ENCODE results near the gene CAPN12.

CAPN12 gene

GRCh38 chr19:38709671-38710415 is 34.4 kb downstream of the CAPN12 start:
- no peak for DNase-seq

GRCh38 chr19:38709119-38709518 is 35.2 kb downstream of the CAPN12 start:
- DNase-seq, result no peak

DNA sequence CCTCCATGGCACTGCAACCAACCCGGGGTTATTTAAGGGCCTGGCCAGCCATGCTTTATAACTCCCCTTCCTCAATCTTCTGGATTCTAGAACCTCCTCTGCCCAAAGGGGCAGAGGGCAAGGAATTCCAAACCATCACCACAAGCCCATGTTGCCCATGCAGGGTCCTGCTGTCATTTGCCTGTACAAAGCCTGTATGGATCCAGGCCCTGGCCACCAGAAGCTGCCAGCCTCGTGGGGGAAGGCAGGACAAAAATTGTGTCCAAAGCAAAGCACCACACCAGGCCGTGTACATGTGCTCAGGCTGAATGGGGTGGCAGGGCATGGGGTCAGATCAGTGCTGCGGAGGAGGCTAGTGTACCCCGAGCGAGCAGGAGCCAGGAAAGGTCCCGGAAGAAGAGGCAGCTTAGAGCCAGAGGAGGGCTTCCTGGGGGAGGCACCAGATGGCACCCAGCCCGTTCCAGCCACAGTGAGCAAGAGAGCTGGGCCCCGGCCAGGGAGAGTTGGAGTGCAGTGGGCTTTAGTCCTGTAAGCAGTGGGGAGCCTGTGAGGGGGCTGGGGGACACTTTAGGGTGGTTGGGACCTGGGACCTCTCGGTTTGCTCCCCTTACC is 35.8 kb downstream of the CAPN12 start:
- no peak for DNase-seq

GRCh38 chr19:38707512-38708114 is 36.7 kb downstream of the CAPN12 start:
- no peak for DNase-seq

DNA sequence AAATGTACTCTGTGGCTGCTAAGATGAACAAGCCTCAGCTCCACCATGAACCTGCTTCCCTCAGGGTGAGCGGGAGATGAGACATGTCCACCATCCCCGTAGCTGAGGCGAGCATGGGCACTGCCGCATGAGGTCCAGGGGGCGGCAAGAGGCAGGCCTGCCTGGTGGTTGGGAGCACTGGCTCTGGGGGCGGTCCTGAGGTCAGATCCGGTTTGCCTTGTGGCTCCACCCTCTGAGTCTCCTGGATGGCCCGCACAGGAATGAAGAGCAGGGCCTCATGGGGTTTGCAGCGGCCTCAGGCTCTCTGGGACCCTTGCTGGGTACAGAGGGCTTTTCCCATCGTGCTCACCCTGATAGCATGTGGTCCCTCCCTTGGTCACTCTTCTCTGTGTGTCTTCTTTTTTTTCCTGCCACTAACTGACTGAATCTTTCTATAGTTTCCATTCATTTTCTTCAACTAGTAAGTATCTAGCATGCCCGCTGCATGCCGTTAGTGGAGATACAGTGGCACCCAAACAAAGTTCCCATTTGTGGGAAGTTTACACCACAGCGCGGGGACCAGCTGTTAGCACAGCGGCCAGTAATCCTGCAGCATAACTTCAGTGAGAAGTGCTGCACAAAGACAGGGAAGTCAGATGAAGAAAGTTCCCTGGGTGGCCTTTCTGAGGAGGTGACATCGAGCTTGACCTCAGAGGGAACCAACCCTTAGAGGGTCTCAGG is 37.3 kb downstream of the CAPN12 start:
- DNase-seq, result no peak

- DNase-seq, result no peak
Measured at GRCh38 chr19:38705197-38706019, 38.9 kb downstream of the CAPN12 start.

DNA sequence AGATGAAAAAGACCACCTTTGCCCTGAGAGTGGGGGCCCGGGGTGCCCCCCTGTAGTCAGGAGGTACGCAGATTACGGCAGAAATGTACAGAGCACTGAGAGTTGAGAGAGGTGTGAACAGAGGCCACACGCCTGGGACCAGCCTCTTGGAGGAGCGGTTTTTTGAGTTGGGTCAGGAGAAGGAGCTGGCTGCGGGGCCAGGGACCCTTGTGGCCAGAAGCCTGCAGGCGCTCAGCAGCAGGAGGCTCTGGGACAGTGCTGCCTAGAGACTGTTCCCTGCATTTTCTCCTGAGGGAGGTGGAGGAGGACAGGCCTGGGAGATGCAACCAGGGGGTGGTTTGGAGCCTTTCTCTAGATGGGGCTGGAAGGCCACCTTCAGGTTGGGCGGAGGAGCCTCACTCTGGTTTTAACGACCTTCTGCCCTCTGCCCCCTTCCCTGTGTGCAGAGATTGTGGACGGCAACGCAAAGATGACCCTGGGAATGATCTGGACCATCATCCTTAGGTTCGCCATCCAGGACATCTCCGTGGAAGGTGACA is 39.7 kb downstream of the CAPN12 start:
- no peak for DNase-seq

GRCh38 chr19:38703509-38703908 is 40.8 kb downstream of the CAPN12 start:
- DNase-seq, result no peak

GRCh38 chr19:38702278-38702677 is 42.0 kb downstream of the CAPN12 start:
- no peak for DNase-seq

GRCh38 chr19:38701455-38702063 is 42.7 kb downstream of the CAPN12 start:
- DNase-seq, result no peak

DNA sequence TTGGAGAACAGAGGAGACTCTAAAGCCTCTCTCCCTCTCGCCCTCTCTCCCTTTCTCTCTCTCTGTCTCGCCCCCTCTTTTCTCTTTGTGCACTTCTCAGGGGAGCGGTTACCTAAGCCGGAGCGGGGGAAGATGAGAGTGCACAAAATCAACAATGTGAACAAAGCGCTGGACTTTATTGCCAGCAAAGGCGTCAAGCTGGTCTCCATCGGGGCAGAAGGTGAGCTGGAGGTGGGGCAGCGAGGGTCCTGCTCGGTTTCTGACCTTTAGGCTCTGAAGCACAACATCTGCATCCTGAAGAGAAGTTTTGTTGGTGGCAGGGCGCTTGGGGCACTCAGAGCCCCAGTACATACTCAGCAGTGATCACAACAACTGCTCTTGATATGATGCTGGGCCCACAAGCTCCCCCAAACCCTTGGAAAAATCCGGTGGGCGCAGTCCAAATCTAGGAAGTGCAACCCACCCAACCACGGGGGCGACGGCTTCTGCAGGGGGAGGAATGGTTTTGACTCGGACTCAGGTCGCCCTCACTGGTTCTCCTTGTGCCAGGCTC is 43.3 kb downstream of the CAPN12 start:
- no peak for DNase-seq

GRCh38 chr19:38700350-38700901 is 43.8 kb downstream of the CAPN12 start:
- no peak for DNase-seq

GRCh38 chr19:38699647-38700349 is 44.5 kb downstream of the CAPN12 start:
- no peak for DNase-seq

DNA sequence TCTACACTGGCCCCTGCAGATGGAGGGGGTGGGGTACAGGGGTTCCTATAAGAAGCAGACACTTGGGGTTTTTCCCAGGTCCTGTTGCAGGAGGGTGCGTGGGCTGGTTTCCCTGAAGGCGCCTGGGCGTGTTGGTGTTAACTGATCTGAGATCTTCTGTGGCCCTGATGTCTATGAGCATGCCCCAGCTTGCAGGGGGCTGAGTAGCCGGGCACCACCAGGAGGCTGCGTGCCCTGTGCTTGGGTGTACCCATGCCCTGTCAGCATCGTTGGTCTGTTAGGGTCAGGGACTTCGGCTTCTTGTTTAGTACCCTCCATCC is 45.3 kb downstream of the CAPN12 start:
- DNase-seq, result no peak

GRCh38 chr19:38698225-38699026 is 45.8 kb downstream of the CAPN12 start:
- no peak for DNase-seq

GRCh38 chr19:38697641-38698071 is 46.6 kb downstream of the CAPN12 start:
- DNase-seq, result no peak

- DNase-seq, result no peak
Measured at GRCh38 chr19:38697197-38697596, 47.1 kb downstream of the CAPN12 start.

- no peak for DNase-seq
Measured at GRCh38 chr19:38696729-38697055, 47.6 kb downstream of the CAPN12 start.

DNA sequence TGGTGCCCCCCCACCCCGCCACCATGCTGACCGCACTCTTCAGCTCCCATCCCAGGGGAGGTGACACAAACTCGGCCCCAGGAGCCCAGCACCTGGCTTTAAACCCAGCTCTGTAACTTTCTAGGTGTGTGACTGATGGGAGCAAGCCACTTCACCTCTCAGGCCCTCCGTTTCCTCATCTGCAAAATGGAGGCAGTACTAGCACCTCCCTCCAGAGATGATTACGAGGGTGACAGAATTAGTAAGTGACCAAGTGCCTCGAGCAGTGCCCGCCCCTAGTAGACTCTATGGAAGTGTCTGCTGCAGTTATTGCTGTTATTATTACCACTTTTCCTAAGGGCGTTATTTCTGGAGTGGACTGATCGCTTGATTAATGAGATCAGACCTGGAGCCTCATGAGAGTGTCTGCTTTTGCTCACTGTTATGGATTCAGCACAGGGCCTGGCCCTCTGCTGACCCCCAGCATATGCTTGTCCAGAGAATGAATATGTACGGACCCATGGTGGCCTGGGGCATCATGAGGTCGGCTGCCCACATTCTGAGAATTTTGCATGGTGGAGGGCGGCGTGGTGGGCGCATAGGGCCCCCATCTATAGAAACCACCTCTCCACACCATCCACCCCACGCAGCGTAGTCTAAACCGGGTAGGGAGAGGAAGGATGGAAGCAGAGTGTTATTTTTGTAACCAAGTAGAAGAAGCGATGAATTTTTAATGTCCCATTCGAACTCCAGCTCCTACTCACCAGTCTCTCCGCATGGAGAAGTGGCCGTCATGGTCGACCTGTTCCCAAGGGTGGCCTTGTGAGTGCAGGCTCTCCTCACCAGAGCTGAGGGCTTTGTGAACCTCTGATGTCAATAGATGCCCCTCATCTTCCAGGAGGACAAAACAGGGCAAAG is 48.2 kb downstream of the CAPN12 start:
- DNase-seq, result no peak
